Activated CD8-positive, alpha-beta T cell treated with anti-CD3 and anti-CD28 coated beads, Interleukin-2, amount 10 ng/mL, durations not matched to agents 7 days and 5 days (primary cell): ENCODE results near the gene CDK8. TPM values are rescaled to one million over a fixed set of nuclear protein-coding genes. Genes with fewer than 3 reads are reported as not detected.

ENCODE experiments used
- ATAC-seq: fragments of 150-1000 bp; cut with Tn5 transposase; one replicate; pipeline ENCODE4 v1.10.0; 2021; ENCODE audit warnings: moderate library complexity
- CTCF ChIA-PET: fragments of 350-600 bp; sonication (Branson Sonifier 250); formaldehyde crosslinking; loops from one replicate; lab custom pipeline; 2021; ENCODE audit warnings: antibody characterized with exemption; lab: Charles Lee
- POLR2A ChIA-PET: fragments of 350-600 bp; sonication (Branson Sonifier 250); formaldehyde crosslinking; loops from one replicate; lab custom pipeline; 2021; ENCODE audit warnings: antibody characterized with exemption; lab: Charles Lee
- DNase-seq: peaks from one replicate; pipeline ENCODE4 v3.0.0-alpha.2; 2020
- H3K27ac Mint-ChIP-seq: one replicate; pipeline ENCODE4 v1.8.0; 2021; ENCODE audit warnings: mild to moderate bottlenecking, mixed read lengths
- H3K27me3 Mint-ChIP-seq: one replicate; pipeline ENCODE4 v1.8.0; 2021; ENCODE audit warnings: low read depth, mixed read lengths
- H3K36me3 Mint-ChIP-seq: one replicate; pipeline ENCODE4 v1.8.0; 2021; ENCODE audit warnings: low read depth, mixed read lengths
- H3K4me1 Mint-ChIP-seq: one replicate; pipeline ENCODE4 v1.8.0; 2021; ENCODE audit warnings: low read depth, mixed read lengths
- H3K4me3 Mint-ChIP-seq: one replicate; pipeline ENCODE4 v1.8.0; 2021; ENCODE audit warnings: mild to moderate bottlenecking, mixed read lengths
- H3K9me3 Mint-ChIP-seq: one replicate; pipeline ENCODE4 v1.8.0; 2022; ENCODE audit warnings: mixed read lengths; ENCODE audit not compliant: insufficient read depth
- total RNA-seq, 2 experiments: library from RNA; stranded (reverse); gene quantifications; one replicate each; pipeline ENCODE4 v1.2.3, GENCODE V29; 2021

CDK8 gene
- total RNA-seq, 2 experiments from 2014 or later = 14.7 to 15.7 TPM

- no peak overlapping the region for H3K27ac Mint-ChIP-seq
- H3K4me3 Mint-ChIP-seq = no peak overlapping the region
- no peaks in the 10 kb centered on the region for H3K9me3 Mint-ChIP-seq
- H3K27me3 Mint-ChIP-seq = no peaks in the 10 kb centered on the region
- DNase-seq (no peak), ATAC-seq (no peak)
- ChIA-PET POLR2A (no interaction called here), CTCF (interaction anchor here (0.9 kb wide), 1 partner anchor 10 kb away, joined by 3 read pairs; no protein-coding TSS in a partner anchor)
- H3K36me3 Mint-ChIP-seq = peaks cover 5% of the 10 kb centered on the region
- H3K4me1 Mint-ChIP-seq = peaks cover 5% of the 10 kb centered on the region
Measured at GRCh38 chr13:26384587-26384986, 130.7 kb downstream of the CDK8 start.

GRCh38 chr13:26386026-26386425 is 132.1 kb downstream of the CDK8 start:
- H3K36me3 Mint-ChIP-seq = peaks cover 9% of the 10 kb centered on the region
- POLR2A ChIA-PET = no interaction called here
- ATAC-seq (no peak), DNase-seq (no peak)
- H3K27me3 Mint-ChIP-seq = no peaks in the 10 kb centered on the region
- no peaks in the 10 kb centered on the region for H3K9me3 Mint-ChIP-seq
- H3K27ac Mint-ChIP-seq = no peak overlapping the region
- peaks cover 5% of the 10 kb centered on the region for H3K4me1 Mint-ChIP-seq
- CTCF ChIA-PET = no interaction called here
- no peak overlapping the region for H3K4me3 Mint-ChIP-seq

GRCh38 chr13:26390203-26390602 is 136.3 kb downstream of the CDK8 start:
- Mint-ChIP-seq H3K27me3 (no peaks in the 10 kb centered on the region), H3K27ac (no peak overlapping the region), H3K4me3 (no peak overlapping the region), H3K4me1 (peaks cover 5% of the 10 kb centered on the region), H3K9me3 (no peaks in the 10 kb centered on the region), H3K36me3 (peaks cover 9% of the 10 kb centered on the region)
- DNase-seq (no peak), ATAC-seq (no peak)
- ChIA-PET POLR2A (no interaction called here), CTCF (interaction anchor here (0.8 to 2.2 kb wide), 2 partner anchors 13 to 106 kb away, joined by 3 to 10 read pairs; no protein-coding TSS in a partner anchor)

- DNase-seq (no peak), ATAC-seq (no peak)
- ChIA-PET POLR2A (interaction anchor here (0.6 kb wide), 1 partner anchor 215 kb away, joined by 3 read pairs; no protein-coding TSS in a partner anchor), CTCF (interaction anchor here (1.6 kb wide), 2 partner anchors 30 to 96 kb away, joined by 3 to 4 read pairs; no protein-coding TSS in a partner anchor)
- Mint-ChIP-seq H3K4me1 (no peaks in the 10 kb centered on the region), H3K9me3 (no peaks in the 10 kb centered on the region), H3K27ac (no peak overlapping the region), H3K27me3 (no peaks in the 10 kb centered on the region), H3K4me3 (no peak overlapping the region), H3K36me3 (peaks cover 27% of the 10 kb centered on the region)
Measured at GRCh38 chr13:26400545-26400944, 146.6 kb downstream of the CDK8 start.

GRCh38 chr13:26401069-26401468 is 147.1 kb downstream of the CDK8 start:
- Mint-ChIP-seq H3K27me3 (no peaks in the 10 kb centered on the region), H3K4me1 (no peaks in the 10 kb centered on the region), H3K9me3 (no peaks in the 10 kb centered on the region), H3K27ac (no peak overlapping the region), H3K36me3 (peaks cover 28% of the 10 kb centered on the region), H3K4me3 (no peak overlapping the region)
- POLR2A ChIA-PET = interaction anchor here (0.6 kb wide), 1 partner anchor 215 kb away, joined by 3 read pairs; no protein-coding TSS in a partner anchor
- no peak for DNase-seq
- no peak for ATAC-seq
- CTCF ChIA-PET = interaction anchor here (1.6 kb wide), 2 partner anchors 30 to 96 kb away, joined by 3 to 4 read pairs; no protein-coding TSS in a partner anchor

- DNase-seq (no peak), ATAC-seq (no peak)
- ChIA-PET POLR2A (interaction anchor here (0.6 kb wide), 1 partner anchor 188 kb away, joined by 3 read pairs; no protein-coding TSS in a partner anchor), CTCF (interaction anchor here (1.6 kb wide), 1 partner anchor 31 kb away, joined by 4 read pairs; no protein-coding TSS in a partner anchor)
- H3K4me3 Mint-ChIP-seq = no peak overlapping the region
- no peak overlapping the region for H3K27ac Mint-ChIP-seq
- peaks cover 32% of the 10 kb centered on the region for H3K36me3 Mint-ChIP-seq
- H3K27me3 Mint-ChIP-seq = no peaks in the 10 kb centered on the region
- no peaks in the 10 kb centered on the region for H3K4me1 Mint-ChIP-seq
- no peaks in the 10 kb centered on the region for H3K9me3 Mint-ChIP-seq
Measured at GRCh38 chr13:26401578-26402021, 147.7 kb downstream of the CDK8 start.

GRCh38 chr13:26406791-26407190 is 152.9 kb downstream of the CDK8 start:
- Mint-ChIP-seq H3K27ac (no peak overlapping the region), H3K4me1 (no peaks in the 10 kb centered on the region), H3K9me3 (no peaks in the 10 kb centered on the region), H3K27me3 (no peaks in the 10 kb centered on the region), H3K36me3 (peaks cover 20% of the 10 kb centered on the region), H3K4me3 (no peak overlapping the region)
- ATAC-seq (no peak), DNase-seq (no peak)
- ChIA-PET CTCF (no interaction called here), POLR2A (no interaction called here)

GRCh38 chr13:26411206-26411605 is 157.3 kb downstream of the CDK8 start:
- peaks cover 4% of the 10 kb centered on the region for H3K36me3 Mint-ChIP-seq
- H3K9me3 Mint-ChIP-seq = no peaks in the 10 kb centered on the region
- no peak for ATAC-seq
- H3K4me1 Mint-ChIP-seq = no peaks in the 10 kb centered on the region
- CTCF ChIA-PET = no interaction called here
- POLR2A ChIA-PET = no interaction called here
- no peak for DNase-seq
- no peak overlapping the region for H3K4me3 Mint-ChIP-seq
- H3K27ac Mint-ChIP-seq = no peak overlapping the region
- H3K27me3 Mint-ChIP-seq = no peaks in the 10 kb centered on the region

- ChIA-PET POLR2A (no interaction called here), CTCF (no interaction called here)
- no peaks in the 10 kb centered on the region for H3K36me3 Mint-ChIP-seq
- H3K27me3 Mint-ChIP-seq = no peaks in the 10 kb centered on the region
- H3K27ac Mint-ChIP-seq = no peak overlapping the region
- H3K4me3 Mint-ChIP-seq = no peak overlapping the region
- H3K4me1 Mint-ChIP-seq = no peaks in the 10 kb centered on the region
- DNase-seq = no peak
- H3K9me3 Mint-ChIP-seq = no peaks in the 10 kb centered on the region
- no peak for ATAC-seq
Measured at GRCh38 chr13:26412263-26412662, 158.3 kb downstream of the CDK8 start.

GRCh38 chr13:26412936-26413716 is 159.2 kb downstream of the CDK8 start:
- CTCF ChIA-PET = interaction anchor here (0.7 to 1.6 kb wide), 2 partner anchors 186 to 228 kb away, joined by 3 to 5 read pairs; no protein-coding TSS in a partner anchor
- no peaks in the 10 kb centered on the region for H3K4me1 Mint-ChIP-seq

GRCh38 chr13:26420282-26420960 is 166.5 kb downstream of the CDK8 start:
- no peaks in the 10 kb centered on the region for H3K4me1 Mint-ChIP-seq

More at GRCh38 chr13:26412936-26413716, 159.2 kb downstream of the CDK8 start:
- no peak overlapping the region for H3K4me3 Mint-ChIP-seq
- no peak for DNase-seq
- no peak for ATAC-seq
- no peaks in the 10 kb centered on the region for H3K27me3 Mint-ChIP-seq
- H3K36me3 Mint-ChIP-seq = no peaks in the 10 kb centered on the region
- POLR2A ChIA-PET = no interaction called here
- no peaks in the 10 kb centered on the region for H3K9me3 Mint-ChIP-seq
- H3K27ac Mint-ChIP-seq = no peak overlapping the region

GRCh38 chr13:26422036-26422435 is 168.1 kb downstream of the CDK8 start:
- Mint-ChIP-seq H3K36me3 (no peaks in the 10 kb centered on the region), H3K27me3 (no peaks in the 10 kb centered on the region), H3K27ac (no peak overlapping the region), H3K9me3 (no peaks in the 10 kb centered on the region), H3K4me1 (no peaks in the 10 kb centered on the region), H3K4me3 (no peak overlapping the region)
- no peak for DNase-seq
- ATAC-seq = no peak
- ChIA-PET POLR2A (no interaction called here), CTCF (no interaction called here)

More at GRCh38 chr13:26420282-26420960, 166.5 kb downstream of the CDK8 start:
- no peaks in the 10 kb centered on the region for H3K27me3 Mint-ChIP-seq
- no peak for DNase-seq
- no peak for ATAC-seq
- no peaks in the 10 kb centered on the region for H3K36me3 Mint-ChIP-seq
- CTCF ChIA-PET = no interaction called here
- H3K27ac Mint-ChIP-seq = no peak overlapping the region
- no peaks in the 10 kb centered on the region for H3K9me3 Mint-ChIP-seq
- no peak overlapping the region for H3K4me3 Mint-ChIP-seq
- POLR2A ChIA-PET = no interaction called here
